ENCODE results near the gene TIRAP.
"Not testable (repeated sequence)": the region's sequence is repeated elsewhere in the genome, so short reads cannot be mapped to it uniquely, and the experiment has no call there.

The TIRAP gene

DNA sequence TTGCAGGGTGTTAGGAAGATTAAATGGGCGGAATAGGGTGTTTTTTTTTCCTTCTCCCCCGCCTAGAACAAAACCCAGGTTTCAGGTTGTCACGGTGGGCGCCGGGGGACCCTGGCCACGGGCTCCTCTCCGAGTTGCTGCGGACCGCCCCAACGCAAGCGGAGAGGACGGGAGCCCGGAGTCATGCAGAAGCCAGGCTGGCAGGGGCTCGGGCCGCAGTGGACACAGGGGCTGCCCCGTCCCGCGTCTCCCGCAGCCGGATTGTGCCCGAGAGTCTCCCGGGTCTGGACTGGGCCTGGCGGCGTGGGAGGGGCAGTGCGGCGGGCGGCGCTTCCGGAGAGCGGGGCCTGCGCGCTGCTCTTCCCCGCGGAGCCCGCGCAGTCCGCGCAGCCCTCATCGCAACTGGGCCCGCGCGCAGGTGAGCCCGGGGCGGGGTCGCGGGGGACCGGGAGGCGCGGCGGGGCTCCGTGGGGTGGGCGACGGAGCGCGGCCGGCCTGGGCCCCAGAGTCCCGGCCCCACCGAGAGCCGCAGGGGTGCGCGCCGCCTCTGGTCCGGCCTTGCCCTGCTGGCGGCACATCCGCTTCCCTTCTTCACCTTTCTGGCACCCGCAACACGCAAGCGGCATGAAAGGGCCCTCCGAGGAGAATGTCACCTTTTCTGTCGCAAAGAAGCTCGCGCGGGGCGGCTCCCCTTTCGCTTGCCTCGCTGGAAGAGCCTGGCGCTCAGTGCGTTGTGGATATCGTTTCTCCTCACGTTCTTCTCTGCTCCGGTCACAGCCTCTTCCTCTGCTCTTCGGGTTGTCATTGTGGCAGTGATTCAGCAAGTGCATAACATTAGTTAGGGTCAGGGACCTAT, at the start of gene TIRAP:
Gene TIRAP, plus strand, starts transcription at position 358 of the 856 bp plus-strand sequence. CDS start 7,802 bp downstream, outside the sequence.
- DNase-seq, result no peak

GRCh38 chr11:126233391-126233790, 49.5 kb upstream of the TIRAP start:
- DNase-seq, result no peak

GRCh38 chr11:126246636-126247035, 36.3 kb upstream of the TIRAP start:
- DNase-seq, result no peak

- no peak for DNase-seq
Observed at GRCh38 chr11:126253265-126253664, 29.6 kb upstream of the TIRAP start.

DNA sequence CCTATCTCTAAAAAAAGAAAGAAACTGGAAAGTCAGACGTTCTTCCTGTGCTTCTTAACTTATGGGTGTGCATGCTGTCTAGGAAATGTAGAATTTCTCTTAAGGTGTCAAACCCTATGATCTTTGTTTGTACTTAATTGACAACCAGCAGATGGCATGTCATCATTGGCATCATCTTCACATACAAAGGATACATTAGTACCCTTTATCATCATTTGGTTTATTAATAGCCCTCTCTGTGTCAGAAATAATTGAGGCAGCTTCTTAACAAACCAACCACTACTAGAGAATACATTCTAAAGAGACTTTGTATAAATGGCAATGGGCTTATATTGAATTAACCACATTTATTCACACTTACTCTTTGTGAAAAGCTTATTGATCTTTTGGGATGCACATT, 28.1 kb upstream of the TIRAP start:
- DNase-seq, result no peak

GRCh38 chr11:126255507-126255906, 27.4 kb upstream of the TIRAP start:
- not testable (repeated sequence) for DNase-seq

GRCh38 chr11:126256216-126256615, 26.7 kb upstream of the TIRAP start:
- no peak for DNase-seq

DNA sequence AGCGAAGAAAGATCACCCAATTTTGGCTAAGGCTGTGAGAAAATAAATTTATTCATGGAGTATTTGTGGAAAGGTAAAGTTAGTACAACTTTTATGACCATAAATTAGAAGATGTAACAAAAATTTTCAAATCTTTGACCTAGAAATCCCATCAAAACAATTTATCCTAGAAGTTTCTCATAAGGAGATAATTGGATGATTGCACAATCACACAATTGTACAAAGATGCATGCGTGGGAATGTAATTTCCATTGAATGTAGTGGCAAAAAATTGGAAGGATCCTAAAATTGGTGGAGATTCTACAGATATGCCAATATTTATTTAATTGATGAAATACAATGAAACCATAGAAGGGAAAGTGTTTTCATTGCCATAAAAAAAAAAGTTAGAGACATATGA, 25.7 kb upstream of the TIRAP start:
- DNase-seq, result no peak

DNA sequence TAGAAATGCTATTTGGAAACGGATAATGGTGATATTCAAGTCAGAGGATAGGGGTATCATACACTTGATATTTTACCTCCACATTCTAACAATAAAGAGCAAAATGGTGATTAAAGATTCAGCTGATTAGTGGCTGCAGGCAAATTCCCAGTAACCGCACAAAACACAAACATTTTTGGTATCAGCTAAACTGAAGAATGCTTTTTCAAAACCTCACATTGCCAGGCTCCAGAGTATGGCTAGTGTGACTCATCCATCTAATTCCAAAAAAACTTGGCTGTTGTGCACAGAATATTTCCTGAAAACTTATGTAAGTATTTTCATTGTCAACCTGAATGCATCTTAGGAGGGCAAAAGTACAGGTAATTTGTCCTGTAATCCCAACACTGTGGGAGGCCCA, 25.1 kb upstream of the TIRAP start:
- no peak for DNase-seq

DNA sequence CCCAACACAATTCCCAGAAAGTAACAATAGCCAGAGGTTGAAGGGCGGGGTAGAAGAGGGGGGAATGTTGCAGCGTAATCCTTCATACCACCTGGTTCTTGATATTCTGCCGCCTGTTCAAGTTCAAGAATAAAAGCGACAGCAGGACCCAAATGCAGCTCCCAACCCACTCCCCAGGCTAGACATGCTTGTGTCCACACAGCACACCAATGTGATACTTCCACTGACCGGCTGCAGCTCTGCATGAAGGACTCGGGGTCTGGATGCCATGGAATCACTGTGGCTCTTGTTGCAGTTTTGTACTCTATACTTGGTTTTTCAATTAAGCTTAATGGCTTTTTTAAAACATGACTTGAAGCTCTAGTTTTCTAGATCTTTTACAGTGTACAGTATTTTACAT, 20.7 kb upstream of the TIRAP start:
- no peak for DNase-seq

- no peak for DNase-seq
Observed at GRCh38 chr11:126263489-126263888, 19.4 kb upstream of the TIRAP start.

GRCh38 chr11:126265811-126266210, 17.1 kb upstream of the TIRAP start:
- no peak for DNase-seq

GRCh38 chr11:126267650-126268049, 15.2 kb upstream of the TIRAP start:
- DNase-seq, result no peak

GRCh38 chr11:126268361-126268707, 14.6 kb upstream of the TIRAP start:
- no peak for DNase-seq

GRCh38 chr11:126268708-126269579, 13.9 kb upstream of the TIRAP start, which contains the start of the genes FOXRED1 and SRPRA:
Gene FOXRED1, plus strand, starts transcription at chr11:126269154. Its CDS starts 53 bp downstream, at chr11:126269207.
Gene SRPRA, minus strand, starts transcription at chr11:126268895. Its CDS starts 91 bp downstream, at chr11:126268804.
- peak; percentile 82 for DNase-seq

DNA sequence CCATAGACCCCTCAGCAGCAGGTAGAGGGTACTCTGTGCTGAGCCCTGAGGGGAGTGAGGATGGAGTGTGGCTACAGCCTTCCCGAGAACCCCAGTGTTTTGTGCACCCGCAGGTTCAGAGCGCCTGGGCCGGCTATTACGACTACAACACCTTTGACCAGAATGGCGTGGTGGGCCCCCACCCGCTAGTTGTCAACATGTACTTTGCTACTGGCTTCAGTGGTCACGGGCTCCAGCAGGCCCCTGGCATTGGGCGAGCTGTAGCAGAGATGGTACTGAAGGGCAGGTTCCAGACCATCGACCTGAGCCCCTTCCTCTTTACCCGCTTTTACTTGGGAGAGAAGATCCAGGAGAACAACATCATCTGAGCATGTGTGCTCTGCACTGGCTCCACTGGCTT, 5.6 kb upstream of the TIRAP start:
- no peak for DNase-seq

- no peak for DNase-seq
Observed at GRCh38 chr11:126277780-126278179, 5.1 kb upstream of the TIRAP start.

DNA sequence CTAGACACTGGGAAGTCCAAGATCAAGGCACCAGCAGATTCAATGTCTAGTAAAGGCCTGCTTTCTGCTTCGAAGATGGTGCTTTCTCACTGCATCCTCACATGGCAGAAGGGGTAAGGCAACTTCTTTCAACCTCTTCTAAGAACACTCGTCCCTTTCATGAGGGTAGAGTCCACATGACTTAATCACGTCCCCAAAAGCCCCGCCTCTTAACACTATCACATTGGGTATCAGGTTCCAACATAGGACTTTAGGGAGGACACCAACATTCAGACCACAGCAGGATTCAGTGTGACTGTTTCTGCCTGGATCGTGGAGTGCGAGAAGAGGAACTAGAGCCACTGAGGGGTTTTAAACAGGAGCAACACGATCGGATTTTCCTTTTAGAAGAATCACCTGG, 3.7 kb upstream of the TIRAP start:
- DNase-seq, result no peak

DNA sequence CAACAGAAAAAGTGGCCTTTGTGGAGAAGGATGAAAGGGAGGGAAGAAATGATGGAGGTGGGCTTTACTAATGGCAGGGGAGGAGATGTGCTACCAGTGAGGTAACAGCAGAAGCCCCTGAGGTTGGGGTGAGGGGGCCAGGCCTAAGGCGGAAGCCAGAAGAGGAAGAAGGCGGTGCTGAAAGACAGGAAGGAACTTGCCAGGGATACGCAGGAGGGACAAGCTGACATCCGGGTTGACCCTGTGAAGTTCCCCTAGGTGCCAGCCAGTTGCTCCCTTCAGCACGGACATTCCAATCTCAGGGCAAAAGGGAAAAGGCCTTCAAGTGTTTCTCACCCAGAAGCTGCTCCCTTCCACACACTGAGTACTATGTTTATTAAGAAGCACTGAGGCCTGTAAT, 2.3 kb upstream of the TIRAP start:
- DNase-seq, result no peak

DNA sequence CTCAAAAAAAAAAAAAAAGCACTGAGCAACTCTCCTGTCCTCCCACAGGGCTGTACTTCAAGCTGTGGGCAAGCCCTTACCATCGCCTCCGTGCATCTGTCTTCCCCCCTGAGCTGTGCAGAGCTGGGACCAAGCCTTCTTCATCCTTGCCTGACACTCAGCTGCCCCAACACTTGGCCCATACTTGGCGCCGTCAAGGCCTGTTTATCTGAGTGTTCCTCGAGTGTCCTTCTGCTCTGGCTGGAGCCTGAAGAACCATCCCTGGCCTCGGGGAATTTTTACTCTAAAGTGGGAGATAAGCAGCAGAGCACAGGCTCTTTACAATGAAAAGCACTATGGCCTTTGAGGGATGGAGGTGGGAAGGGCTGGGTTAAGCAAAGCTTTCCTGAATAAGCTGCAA, 1.6 kb upstream of the TIRAP start:
- no peak for DNase-seq

GRCh38 chr11:126281666-126282175, 1.2 kb upstream of the TIRAP start:
- no peak for DNase-seq

DNA sequence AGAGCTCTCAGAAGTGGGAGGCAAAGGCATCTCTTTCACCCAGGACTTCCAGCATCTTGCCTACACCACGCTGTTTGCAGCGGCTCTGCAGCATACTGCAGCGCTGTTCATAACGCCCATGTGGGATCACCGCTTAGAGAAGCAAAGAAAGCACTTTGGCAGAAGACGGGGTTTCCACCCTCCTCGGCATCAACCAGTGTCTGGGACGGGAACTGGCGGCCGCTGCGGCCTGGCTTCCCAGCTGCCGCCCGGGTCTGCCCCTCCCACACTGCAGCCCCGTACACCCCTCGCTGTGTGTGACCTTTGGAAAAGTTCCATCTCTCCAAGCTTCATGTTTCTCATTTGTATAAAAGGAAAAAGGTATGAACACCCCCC, 545 bp upstream of the TIRAP start:
- no peak for DNase-seq

DNA sequence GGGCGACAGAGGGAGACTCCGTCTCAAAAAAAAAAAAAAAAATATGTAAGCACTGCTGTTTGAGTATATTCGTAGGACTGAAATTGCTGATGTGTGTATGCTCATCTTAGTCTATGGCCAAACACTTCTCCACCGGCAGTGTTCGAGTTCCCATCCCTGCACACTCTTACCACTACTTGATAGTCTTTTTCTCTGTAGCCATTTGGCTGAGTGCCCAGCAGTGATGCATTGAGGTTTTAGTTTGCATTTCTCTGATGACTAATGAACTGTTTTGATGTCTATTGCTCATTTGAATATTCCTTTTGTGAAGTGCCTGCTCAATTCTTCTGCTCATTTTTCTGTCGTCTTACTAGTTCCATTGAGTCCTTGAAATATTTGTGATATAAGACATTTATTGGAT, 1.9 kb downstream of the TIRAP start:
- no peak for DNase-seq

DNA sequence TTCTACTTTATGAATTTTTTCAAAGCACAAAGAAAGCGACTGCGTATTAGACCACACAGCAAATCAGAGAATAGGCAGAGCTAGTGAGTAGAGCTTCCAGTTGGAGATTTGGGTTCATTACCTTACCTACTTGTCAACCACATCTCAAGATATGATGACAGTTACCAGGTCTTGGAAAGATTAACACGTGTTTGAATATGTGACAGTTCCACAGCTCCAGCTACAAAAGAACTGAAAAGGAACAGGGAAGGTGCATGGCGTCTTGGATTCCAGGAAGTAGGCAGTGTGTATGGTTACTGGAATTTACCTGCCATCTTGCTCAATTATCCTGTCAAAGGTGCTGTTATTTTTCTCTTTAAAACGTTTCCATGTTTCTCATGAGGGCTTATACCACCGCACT, 5.3 kb downstream of the TIRAP start:
- no peak for DNase-seq

Measured in NCI-H1694 treated with DMSO at 0.1 percent for 48 hours (cell line).